Adrenal gland (tissue), 12 donors: Measurements from ENCODE around the gene SLAMF7. TPM values are rescaled to one million over a fixed set of nuclear protein-coding genes. Genes with fewer than 3 reads are reported as not detected.

Experiments
- DNase-seq, 7 donors: peaks; one replicate each; pipeline ENCODE4 v3.0.0-alpha.2; 2019 to 2020
- H3K27ac ChIP-seq, 5 donors: fragments of 200-600 bp; sonication (generic) in 4 of 5; 1 replicate in 3 of 5; 2 replicates in 2 of 5; pipeline versions ENCODE4 v1.5.1 to v1.8.0; 2016 to 2020; ENCODE audit warnings: mild to moderate bottlenecking in 1 of 5
- H3K27me3 ChIP-seq: fragments of 200-600 bp; 2 replicates; pipeline ENCODE4 v1.8.0; 2021
- H3K36me3 ChIP-seq, 2 donors: fragments of 200-600 bp; replicated peaks in 1 of 2; 1 replicate in 1 of 2; 2 replicates in 1 of 2; pipeline versions ENCODE4 v1.5.1 to v1.8.0; 2018 to 2022
- H3K4me1 ChIP-seq, 2 donors: fragments of 200-600 bp; replicated peaks in 1 of 2; 1 replicate in 1 of 2; 2 replicates in 1 of 2; pipeline versions ENCODE4 v1.5.1 to v1.8.0; 2018 to 2021
- H3K4me3 ChIP-seq, 4 donors: fragments of 200-600 bp; sonication (generic) in 3 of 4; one replicate each; pipeline ENCODE4 v1.5.1; 2016 to 2018
- H3K9me3 ChIP-seq, 3 donors: fragments of 200-600 bp; sonication (generic) in 1 of 3; replicated peaks in 1 of 3; 1 replicate in 2 of 3; 2 replicates in 1 of 3; pipeline versions ENCODE4 v1.5.1 to v1.8.0; 2016 to 2021
- CTCF ChIP-seq, 6 experiments: fragments of 450-650 bp in 4 of 6; fragments of 200-600 bp in 2 of 6; sonication (generic) in 1 of 6; IDR thresholded peaks; 1 replicate in 5 of 6; 2 replicates in 1 of 6; pipeline versions ENCODE4 v1.5.1 to v1.8.0; 2016 to 2021; ENCODE audit warnings: antibody characterized with exemption in 6 of 6, mild to moderate bottlenecking in 2 of 6, moderate library complexity in 1 of 6
- POLR2A ChIP-seq, 2 donors: fragments of 450-650 bp; IDR thresholded peaks; one replicate each; pipeline ENCODE4 v1.6.1; 2017; ENCODE audit warnings: antibody characterized with exemption in 2 of 2, mild to moderate bottlenecking in 2 of 2, moderate library complexity in 1 of 2
- WGBS, 4 donors: extraction: QIAGEN DNeasy Blood & Tissue Kit in 2 of 4; methylation state at CpG; one replicate each; pipeline versions ENCODE4 v1.1.5 to v1.1.7; 2013 to 2017; 5-methylcytosine and 5-hydroxymethylcytosine counted together
- intact Hi-C, 2 donors: fragments of 100-400 bp; cut with DNase I; formaldehyde crosslinking; loops; one replicate each; pipeline versions ENCODE4 v1.14.1 to v1.15.0; 2022 to 2023
- polyA plus RNA-seq, 3 donors: library from polyadenylated mRNA; stranded (reverse); fragments of 200-250 nt in 2 of 3; fragments of 350-450 nt in 1 of 3; fragmentation: Illumina TruSeq in 1 of 3; extraction: RNeasy Lipid Tissue Mini Kit (QIAGEN cat#74804) in 1 of 3; gene quantifications; one replicate each; pipeline ENCODE4 v1.2.3, GENCODE V29; 2013 to 2014
- total RNA-seq, 9 donors: library from RNA; depleted of rRNA in 4 of 9; stranded (reverse); fragments of >200 nt in 4 of 9; fragments of 120-200 nt in 1 of 9; fragmentation: NEBNext Ultra II Directional in 1 of 9; extraction: Animal tissue kit (Norgen Biotek cat#: 25700) in 1 of 9; gene quantifications; one replicate each; pipeline versions ENCODE4 v1.1.0 to v1.2.4, GENCODE V29; 2013 to 2023
- donor health status: healthy with polysubstance abuse.
- donor health status: Bipolar disorder and iron deficiency.
- donor health status: DM: yes; HTN: yes; CAD: no.
- donor health status: DM: no; HTN: no; CAD: no.
- donor health status: DM: no; HTN: no; CAD: no.
- donor health status: DM: yes; HTN: yes; CAD: no.

SLAMF7 gene
- total and polyA plus RNA-seq, 12 donors, result 0.26 to 3.1 (median 0.85) TPM; not detected in 2

GRCh38 chr1:160705742-160706141 lies 33.3 kb upstream of the SLAMF7 start:
- no peaks in the 10 kb centered on the region for H3K36me3 ChIP-seq
- H3K4me1 ChIP-seq, result no peaks in the 10 kb centered on the region
- TF ChIP-seq POLR2A (IDR thresholded peaks at IDR 0.05) (no peak), CTCF (IDR thresholded peaks at IDR 0.05) (no peak)
- no peak overlapping the region for H3K4me3 ChIP-seq
- no peak for DNase-seq
- H3K27ac ChIP-seq, result peak overlapping the region in 1 of 5 donors; percentile 55
- intact Hi-C loops, result no loop called here
- no peaks in the 10 kb centered on the region for H3K27me3 ChIP-seq
- H3K9me3 ChIP-seq, result no peaks in the 10 kb centered on the region

- TF ChIP-seq POLR2A (IDR thresholded peaks at IDR 0.05) (no peak), CTCF (IDR thresholded peaks at IDR 0.05) (no peak)
- H3K27ac ChIP-seq, result peak overlapping the region in 1 of 5 donors; percentile 65
- intact Hi-C loops, result no loop called here
- H3K36me3 ChIP-seq, result no peaks in the 10 kb centered on the region
- no peaks in the 10 kb centered on the region for H3K27me3 ChIP-seq
- DNase-seq, result no peak
- H3K4me3 ChIP-seq, result no peak overlapping the region
- no peaks in the 10 kb centered on the region for H3K4me1 ChIP-seq
- WGBS, 4 donors, result 41 to 47% (median 42%) methylated on average over 4 of the region's 4 CpGs
- no peaks in the 10 kb centered on the region for H3K9me3 ChIP-seq
These were observed 32.4 kb upstream of the SLAMF7 start for GRCh38 chr1:160706526-160707235.

GRCh38 chr1:160707236-160708064 lies 31.6 kb upstream of the SLAMF7 start:
- intact Hi-C loops, result no loop called here
- Histone ChIP-seq H3K27me3 (no peaks in the 10 kb centered on the region), H3K36me3 (no peaks in the 10 kb centered on the region), H3K9me3 (no peaks in the 10 kb centered on the region), H3K27ac (peak overlapping the region in 1 of 5 donors; percentile 65), H3K4me1 (no peaks in the 10 kb centered on the region), H3K4me3 (no peak overlapping the region)
- WGBS, 4 donors, result 55 to 67% (median 60%) methylated on average over 8 of the region's 8 CpGs
- no peak for DNase-seq
- TF ChIP-seq CTCF (IDR thresholded peaks at IDR 0.05), result no peak
- no peak for TF ChIP-seq POLR2A (IDR thresholded peaks at IDR 0.05)

- intact Hi-C loops, result no loop called here
- no peaks in the 10 kb centered on the region for H3K9me3 ChIP-seq
- DNase-seq, result no peak
- H3K4me1 ChIP-seq, result no peaks in the 10 kb centered on the region
- H3K4me3 ChIP-seq, result no peak overlapping the region
- H3K27ac ChIP-seq, result peak overlapping the region in 1 of 5 donors; percentile 65
- no peaks in the 10 kb centered on the region for H3K36me3 ChIP-seq
- TF ChIP-seq CTCF (IDR thresholded peaks at IDR 0.05), result no peak
- TF ChIP-seq POLR2A (IDR thresholded peaks at IDR 0.05), result no peak
- H3K27me3 ChIP-seq, result no peaks in the 10 kb centered on the region
- 59 to 69% (median 65%) methylated on average over 4 of the region's 4 CpGs for WGBS, 4 donors
These were observed 30.9 kb upstream of the SLAMF7 start for GRCh38 chr1:160708118-160708517.
